GM12878 (cell line): ENCODE measurements around the gene NAT14. TPM values are rescaled to one million over a fixed set of nuclear protein-coding genes. Genes with fewer than 3 reads are reported as not detected.

ENCODE experiments used
- BHLHE40 ChIP-seq, 2 experiments: fragments of 450-650 bp in 1 of 2; IDR thresholded peaks; 2 replicates each; pipeline ENCODE4 v1.6.1; 2011 to 2017; ENCODE audit warnings: low read depth in 2 of 2, borderline replicate concordance in 1 of 2, improper control_type of control experiment in 1 of 2, low read length in 1 of 2, mild to moderate bottlenecking in 1 of 2
- CHD2 ChIP-seq: IDR thresholded peaks from 2 replicates; pipeline ENCODE4 v1.6.1; 2011; ENCODE audit warnings: low read depth, low read length, improper control_type of control experiment, borderline replicate concordance
- ETV6 ChIP-seq, 2 experiments: fragments of 450-650 bp in 1 of 2; IDR thresholded peaks in 1 of 2; conservative IDR thresholded peaks in 1 of 2; 2 replicates each; pipeline ENCODE4 v1.6.1; 2014; ENCODE audit warnings: antibody characterized with exemption in 1 of 2, borderline replicate concordance in 1 of 2, low read depth in 1 of 2, mild to moderate bottlenecking in 1 of 2, moderate library complexity in 1 of 2
- GATAD2B ChIP-seq: fragments of 450-650 bp; conservative IDR thresholded peaks from 2 replicates; pipeline ENCODE4 v1.6.1; 2017; ENCODE audit warnings: low read depth, mild to moderate bottlenecking, moderate library complexity
- LARP7 ChIP-seq: fragments of 450-650 bp; IDR thresholded peaks from 2 replicates; pipeline ENCODE4 v1.6.1; 2017; ENCODE audit warnings: mild to moderate bottlenecking
- MTA3 ChIP-seq: IDR thresholded peaks from 2 replicates; pipeline ENCODE4 v1.6.1; 2012; ENCODE audit warnings: low read length, inconsistent platforms, borderline replicate concordance
- MYC ChIP-seq: IDR thresholded peaks from 2 replicates; pipeline ENCODE4 v1.6.1; 2011; ENCODE audit warnings: mild to moderate bottlenecking, low read length, moderate library complexity, inconsistent platforms; ENCODE audit not compliant: insufficient read depth, insufficient replicate concordance, insufficient read length, severe bottlenecking
- NBN ChIP-seq: fragments of 450-650 bp; IDR thresholded peaks from 2 replicates; pipeline ENCODE4 v1.6.1; 2016
- NFXL1 ChIP-seq: fragments of 450-650 bp; IDR thresholded peaks from 2 replicates; pipeline ENCODE4 v1.6.1; 2017; ENCODE audit warnings: antibody characterized with exemption, mild to moderate bottlenecking, borderline replicate concordance
- POLR2A ChIP-seq: IDR thresholded peaks from 2 replicates; pipeline ENCODE4 v1.6.1; 2011; ENCODE audit warnings: low read depth, mild to moderate bottlenecking, low read length
- SRF ChIP-seq, 2 experiments: IDR thresholded peaks; 2 replicates each; pipeline ENCODE4 v1.6.1; 2011; ENCODE audit warnings: low read depth in 2 of 2, low read length in 2 of 2, mild to moderate bottlenecking in 1 of 2, moderate library complexity in 1 of 2
- TARDBP ChIP-seq: IDR thresholded peaks from 2 replicates; pipeline ENCODE4 v1.6.1; 2016; ENCODE audit warnings: borderline replicate concordance
- TBL1XR1 ChIP-seq: IDR thresholded peaks from 2 replicates; pipeline ENCODE4 v1.6.1; 2012; ENCODE audit warnings: low read depth, low read length, improper control_type of control experiment
- ZBED1 ChIP-seq: IDR thresholded peaks from 2 replicates; pipeline ENCODE4 v1.6.1; 2016; ENCODE audit warnings: borderline replicate concordance
- polyA plus RNA-seq, 11 experiments: library from polyadenylated mRNA; depleted of rRNA in 4 of 11; unstranded in 6 of 11; stranded (reverse) in 5 of 11; fragments of >200 nt; fragmentation: Nextera tagmentation in 4 of 11; fragmentation: Illumina TruSeq in 1 of 11; extraction: Ambion mirVana in 4 of 11; extraction: Trizol in 1 of 11; gene quantifications; 1 replicate in 1 of 11; 2 replicates in 10 of 11; pipeline versions ENCODE4 v1.2.1 to v1.2.3, GENCODE V29; 2011 to 2016; ENCODE audit warnings: inconsistent platforms in 2 of 11, missing spikeins in 2 of 11, low read depth in 1 of 11
- total RNA-seq, 4 experiments: library from RNA; depleted of rRNA in 3 of 4; stranded (reverse); fragments of >200 nt in 3 of 4; fragmentation: Illumina TruSeq in 1 of 4; extraction: Trizol in 1 of 4; gene quantifications; 2 replicates each; pipeline versions ENCODE4 v1.2.1 to v1.2.3, GENCODE V29; 2013 to 2021
- TF ChIP-seq, protein P1 (sequence below): fragments of 450-650 bp; IDR thresholded peaks from 2 replicates; pipeline ENCODE4 v1.6.1; 2016; ENCODE audit warnings: mild to moderate bottlenecking
- TF ChIP-seq, protein P2 (sequence below): fragments of 450-650 bp; conservative IDR thresholded peaks from 2 replicates; pipeline ENCODE4 v1.6.1; 2017; ENCODE audit warnings: mild to moderate bottlenecking, moderate library complexity
- TF ChIP-seq, protein P3 (sequence below): IDR thresholded peaks from 2 replicates; pipeline ENCODE4 v1.6.1; 2011; ENCODE audit warnings: borderline replicate concordance, low read depth, mild to moderate bottlenecking, moderate library complexity, low read length; ENCODE audit not compliant: insufficient read depth, poor library complexity, severe bottlenecking
- TF ChIP-seq, protein P4 (sequence below): fragments of 450-650 bp; IDR thresholded peaks from 2 replicates; pipeline ENCODE4 v1.6.1; 2018; ENCODE audit warnings: mild to moderate bottlenecking, low read depth, moderate library complexity; ENCODE audit not compliant: partially characterized antibody
- TF ChIP-seq, protein P5 (sequence below): fragments of 450-650 bp; IDR thresholded peaks from 2 replicates; pipeline ENCODE4 v1.6.1; 2017; ENCODE audit warnings: antibody characterized with exemption, mild to moderate bottlenecking, moderate library complexity

The NAT14 gene
- total and polyA plus RNA-seq, 10 of the 15 experiments (the other 5 are each of a cell fraction or from before 2014, with no cell fraction given), result 0.87 to 23.6 (median 9.7) TPM

DNA sequence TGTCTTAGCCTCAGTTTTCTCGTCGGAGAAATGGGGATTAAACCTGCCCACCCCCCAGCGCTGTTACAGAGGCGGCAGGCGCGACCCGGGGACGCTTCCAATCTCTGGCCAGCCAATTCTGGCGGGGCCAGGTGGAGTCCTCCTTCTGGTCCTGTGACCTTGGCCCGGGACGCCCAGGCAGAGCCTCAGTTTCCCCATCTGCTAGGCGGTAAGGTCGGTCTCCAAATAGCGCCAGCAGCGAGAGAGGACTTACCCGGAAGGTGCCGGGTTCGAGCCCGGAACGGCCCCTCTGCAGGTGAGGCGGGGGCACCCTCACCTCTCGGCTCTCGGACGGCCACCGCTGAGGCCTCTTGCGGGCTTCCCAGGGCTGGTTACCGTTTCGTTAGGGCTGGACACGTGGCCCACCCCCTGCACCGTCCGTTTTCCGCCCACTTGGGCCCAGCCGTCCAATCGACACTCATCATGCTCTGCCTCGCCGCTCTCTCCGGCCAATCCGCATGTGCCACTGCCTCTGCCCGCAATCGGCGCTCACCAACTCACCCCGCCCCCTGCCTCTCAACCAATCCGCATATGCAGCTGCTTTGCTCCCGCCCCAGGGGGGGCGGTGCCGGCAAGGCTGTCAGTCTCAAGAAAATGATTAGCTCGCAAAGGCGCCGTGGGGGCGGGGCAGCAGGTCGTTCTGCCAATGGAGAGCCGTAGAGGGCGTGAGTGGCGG, 23.6 kb upstream of the NAT14 start, which contains the start of gene ISOC2 (continued):
- TF ChIP-seq LARP7 (peak; percentile 95), MYC (peak; percentile 80), NBN (peak; percentile 57; the same call in 1 of the 2 replicates), ETV6 (conservative IDR thresholded peaks at IDR 0.05 in 1 of 2, IDR thresholded peaks at IDR 0.05 in 1 of 2; ENCODE audit: borderline replicate concordance in 1 of 2, low read depth in 1 of 2) (no peak), NFXL1 (no peak), GATAD2B (peak; percentile 57), BHLHE40 (IDR thresholded peaks at IDR 0.05; ENCODE audit: borderline replicate concordance in 1 of 2, low read depth in 2 of 2, low read length in 1 of 2) (peak; percentile 22 to 58; a peak in 2 of 4 replicates), MTA3 (no peak), ZBED1 (no peak), POLR2A (peak; percentile 96), SRF (IDR thresholded peaks at IDR 0.05; ENCODE audit: low read depth in 2 of 2, low read length in 2 of 2) (no peak), CHD2 (peak; percentile 96), TARDBP (no peak), TBL1XR1 (no peak)
- TF ChIP-seq, protein P1, sequence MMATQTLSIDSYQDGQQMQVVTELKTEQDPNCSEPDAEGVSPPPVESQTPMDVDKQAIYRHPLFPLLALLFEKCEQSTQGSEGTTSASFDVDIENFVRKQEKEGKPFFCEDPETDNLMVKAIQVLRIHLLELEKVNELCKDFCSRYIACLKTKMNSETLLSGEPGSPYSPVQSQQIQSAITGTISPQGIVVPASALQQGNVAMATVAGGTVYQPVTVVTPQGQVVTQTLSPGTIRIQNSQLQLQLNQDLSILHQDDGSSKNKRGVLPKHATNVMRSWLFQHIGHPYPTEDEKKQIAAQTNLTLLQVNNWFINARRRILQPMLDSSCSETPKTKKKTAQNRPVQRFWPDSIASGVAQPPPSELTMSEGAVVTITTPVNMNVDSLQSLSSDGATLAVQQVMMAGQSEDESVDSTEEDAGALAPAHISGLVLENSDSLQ, result peak; percentile 100
- TF ChIP-seq, protein P2, sequence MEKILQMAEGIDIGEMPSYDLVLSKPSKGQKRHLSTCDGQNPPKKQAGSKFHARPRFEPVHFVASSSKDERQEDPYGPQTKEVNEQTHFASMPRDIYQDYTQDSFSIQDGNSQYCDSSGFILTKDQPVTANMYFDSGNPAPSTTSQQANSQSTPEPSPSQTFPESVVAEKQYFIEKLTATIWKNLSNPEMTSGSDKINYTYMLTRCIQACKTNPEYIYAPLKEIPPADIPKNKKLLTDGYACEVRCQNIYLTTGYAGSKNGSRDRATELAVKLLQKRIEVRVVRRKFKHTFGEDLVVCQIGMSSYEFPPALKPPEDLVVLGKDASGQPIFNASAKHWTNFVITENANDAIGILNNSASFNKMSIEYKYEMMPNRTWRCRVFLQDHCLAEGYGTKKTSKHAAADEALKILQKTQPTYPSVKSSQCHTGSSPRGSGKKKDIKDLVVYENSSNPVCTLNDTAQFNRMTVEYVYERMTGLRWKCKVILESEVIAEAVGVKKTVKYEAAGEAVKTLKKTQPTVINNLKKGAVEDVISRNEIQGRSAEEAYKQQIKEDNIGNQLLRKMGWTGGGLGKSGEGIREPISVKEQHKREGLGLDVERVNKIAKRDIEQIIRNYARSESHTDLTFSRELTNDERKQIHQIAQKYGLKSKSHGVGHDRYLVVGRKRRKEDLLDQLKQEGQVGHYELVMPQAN, result peak; percentile 93
- TF ChIP-seq, protein P3, sequence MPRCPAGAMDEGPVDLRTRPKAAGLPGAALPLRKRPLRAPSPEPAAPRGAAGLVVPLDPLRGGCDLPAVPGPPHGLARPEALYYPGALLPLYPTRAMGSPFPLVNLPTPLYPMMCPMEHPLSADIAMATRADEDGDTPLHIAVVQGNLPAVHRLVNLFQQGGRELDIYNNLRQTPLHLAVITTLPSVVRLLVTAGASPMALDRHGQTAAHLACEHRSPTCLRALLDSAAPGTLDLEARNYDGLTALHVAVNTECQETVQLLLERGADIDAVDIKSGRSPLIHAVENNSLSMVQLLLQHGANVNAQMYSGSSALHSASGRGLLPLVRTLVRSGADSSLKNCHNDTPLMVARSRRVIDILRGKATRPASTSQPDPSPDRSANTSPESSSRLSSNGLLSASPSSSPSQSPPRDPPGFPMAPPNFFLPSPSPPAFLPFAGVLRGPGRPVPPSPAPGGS, result no peak
- TF ChIP-seq, protein P4, sequence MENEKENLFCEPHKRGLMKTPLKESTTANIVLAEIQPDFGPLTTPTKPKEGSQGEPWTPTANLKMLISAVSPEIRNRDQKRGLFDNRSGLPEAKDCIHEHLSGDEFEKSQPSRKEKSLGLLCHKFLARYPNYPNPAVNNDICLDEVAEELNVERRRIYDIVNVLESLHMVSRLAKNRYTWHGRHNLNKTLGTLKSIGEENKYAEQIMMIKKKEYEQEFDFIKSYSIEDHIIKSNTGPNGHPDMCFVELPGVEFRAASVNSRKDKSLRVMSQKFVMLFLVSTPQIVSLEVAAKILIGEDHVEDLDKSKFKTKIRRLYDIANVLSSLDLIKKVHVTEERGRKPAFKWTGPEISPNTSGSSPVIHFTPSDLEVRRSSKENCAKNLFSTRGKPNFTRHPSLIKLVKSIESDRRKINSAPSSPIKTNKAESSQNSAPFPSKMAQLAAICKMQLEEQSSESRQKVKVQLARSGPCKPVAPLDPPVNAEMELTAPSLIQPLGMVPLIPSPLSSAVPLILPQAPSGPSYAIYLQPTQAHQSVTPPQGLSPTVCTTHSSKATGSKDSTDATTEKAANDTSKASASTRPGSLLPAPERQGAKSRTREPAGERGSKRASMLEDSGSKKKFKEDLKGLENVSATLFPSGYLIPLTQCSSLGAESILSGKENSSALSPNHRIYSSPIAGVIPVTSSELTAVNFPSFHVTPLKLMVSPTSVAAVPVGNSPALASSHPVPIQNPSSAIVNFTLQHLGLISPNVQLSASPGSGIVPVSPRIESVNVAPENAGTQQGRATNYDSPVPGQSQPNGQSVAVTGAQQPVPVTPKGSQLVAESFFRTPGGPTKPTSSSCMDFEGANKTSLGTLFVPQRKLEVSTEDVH, result no peak
- TF ChIP-seq, protein P5, sequence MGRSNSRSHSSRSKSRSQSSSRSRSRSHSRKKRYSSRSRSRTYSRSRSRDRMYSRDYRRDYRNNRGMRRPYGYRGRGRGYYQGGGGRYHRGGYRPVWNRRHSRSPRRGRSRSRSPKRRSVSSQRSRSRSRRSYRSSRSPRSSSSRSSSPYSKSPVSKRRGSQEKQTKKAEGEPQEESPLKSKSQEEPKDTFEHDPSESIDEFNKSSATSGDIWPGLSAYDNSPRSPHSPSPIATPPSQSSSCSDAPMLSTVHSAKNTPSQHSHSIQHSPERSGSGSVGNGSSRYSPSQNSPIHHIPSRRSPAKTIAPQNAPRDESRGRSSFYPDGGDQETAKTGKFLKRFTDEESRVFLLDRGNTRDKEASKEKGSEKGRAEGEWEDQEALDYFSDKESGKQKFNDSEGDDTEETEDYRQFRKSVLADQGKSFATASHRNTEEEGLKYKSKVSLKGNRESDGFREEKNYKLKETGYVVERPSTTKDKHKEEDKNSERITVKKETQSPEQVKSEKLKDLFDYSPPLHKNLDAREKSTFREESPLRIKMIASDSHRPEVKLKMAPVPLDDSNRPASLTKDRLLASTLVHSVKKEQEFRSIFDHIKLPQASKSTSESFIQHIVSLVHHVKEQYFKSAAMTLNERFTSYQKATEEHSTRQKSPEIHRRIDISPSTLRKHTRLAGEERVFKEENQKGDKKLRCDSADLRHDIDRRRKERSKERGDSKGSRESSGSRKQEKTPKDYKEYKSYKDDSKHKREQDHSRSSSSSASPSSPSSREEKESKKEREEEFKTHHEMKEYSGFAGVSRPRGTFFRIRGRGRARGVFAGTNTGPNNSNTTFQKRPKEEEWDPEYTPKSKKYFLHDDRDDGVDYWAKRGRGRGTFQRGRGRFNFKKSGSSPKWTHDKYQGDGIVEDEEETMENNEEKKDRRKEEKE, result no peak
